GM15510 (cell line): ENCODE measurements around the gene PCNX2.

Experiments
- POLR2A ChIP-seq: IDR thresholded peaks from 3 replicates; pipeline ENCODE4 v1.6.1; 2011; ENCODE audit warnings: borderline replicate concordance; ENCODE audit not compliant: insufficient read length; ENCODE audit errors: extremely low read depth

PCNX2 gene

GRCh38 chr1:233102341-233102740 lies 193.2 kb downstream of the PCNX2 start:
- TF ChIP-seq POLR2A = no peak

DNA sequence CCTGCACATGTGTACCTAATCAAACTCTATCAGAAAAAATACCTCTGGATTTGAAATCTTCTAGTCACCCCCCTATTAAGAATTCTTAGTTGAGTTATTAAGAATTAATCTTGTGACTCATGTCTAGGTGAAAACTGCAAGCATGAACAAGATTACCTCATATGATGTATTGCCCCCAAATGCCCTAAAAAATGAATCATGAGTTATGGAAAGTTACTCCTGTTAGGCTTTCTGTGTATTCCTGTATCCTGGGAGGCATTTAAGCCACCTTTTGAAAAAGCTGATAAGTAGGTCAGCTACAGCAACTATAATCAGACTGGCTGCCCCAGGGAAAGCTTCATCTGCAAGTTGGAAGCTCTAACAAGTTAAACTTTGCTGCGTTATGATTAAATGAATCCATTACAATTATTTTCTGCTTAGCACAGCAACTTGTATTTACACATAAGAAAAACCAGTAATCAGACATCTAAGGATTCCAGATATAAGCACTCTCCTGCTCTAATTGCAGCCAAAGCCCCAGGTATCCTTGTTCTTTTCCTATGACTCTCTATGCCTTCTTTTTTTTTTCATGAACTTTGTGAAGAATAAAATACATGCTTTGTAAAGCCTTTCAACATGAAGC lies 197.5 kb downstream of the PCNX2 start:
- TF ChIP-seq POLR2A = no peak

DNA sequence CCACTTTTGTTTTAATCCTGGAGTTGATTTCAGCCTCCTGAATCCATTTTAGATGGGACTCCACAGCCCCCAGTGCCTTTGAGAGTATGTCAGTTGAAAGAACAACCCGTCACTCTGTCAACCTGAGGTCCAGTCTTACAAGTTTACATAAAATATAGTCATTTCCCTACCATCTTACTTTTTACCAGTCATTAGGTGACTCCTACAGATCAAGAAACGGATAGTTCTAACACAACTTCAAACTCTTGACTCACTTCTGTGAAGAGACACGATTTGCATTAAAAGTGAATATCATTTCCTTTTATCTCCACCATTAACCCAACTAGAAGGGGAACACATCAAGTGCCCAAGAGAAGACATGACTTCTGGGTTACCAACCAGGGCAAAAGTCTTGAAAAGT lies 198.0 kb downstream of the PCNX2 start:
- no peak for TF ChIP-seq POLR2A

- TF ChIP-seq POLR2A = no peak
Observed at GRCh38 chr1:233094691-233095090, 200.8 kb downstream of the PCNX2 start.

DNA sequence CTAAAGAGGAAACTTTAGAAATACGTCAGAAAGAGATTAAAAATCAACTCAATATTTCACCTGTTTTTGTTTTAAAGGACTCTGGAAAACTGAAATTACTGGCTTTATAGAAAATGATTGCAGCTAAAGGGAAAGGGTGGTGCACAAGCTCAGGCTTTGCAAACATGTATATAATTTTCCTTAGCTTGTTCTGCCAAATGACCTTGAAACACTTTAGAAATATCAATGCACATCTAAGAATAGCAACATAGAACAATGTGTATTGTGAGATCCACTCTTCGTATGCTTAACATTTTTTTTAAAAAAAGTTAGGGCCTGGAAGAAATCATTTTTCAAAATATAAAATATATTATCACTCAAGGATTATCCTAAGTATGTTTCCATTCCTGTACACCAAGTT lies 201.3 kb downstream of the PCNX2 start:
- TF ChIP-seq POLR2A = no peak

GRCh38 chr1:233090746-233091494 lies 204.6 kb downstream of the PCNX2 start:
- no peak for TF ChIP-seq POLR2A

GRCh38 chr1:233089251-233089650 lies 206.3 kb downstream of the PCNX2 start:
- no peak for TF ChIP-seq POLR2A

- TF ChIP-seq POLR2A = no peak
Observed at GRCh38 chr1:233088613-233089012, 206.9 kb downstream of the PCNX2 start.

DNA sequence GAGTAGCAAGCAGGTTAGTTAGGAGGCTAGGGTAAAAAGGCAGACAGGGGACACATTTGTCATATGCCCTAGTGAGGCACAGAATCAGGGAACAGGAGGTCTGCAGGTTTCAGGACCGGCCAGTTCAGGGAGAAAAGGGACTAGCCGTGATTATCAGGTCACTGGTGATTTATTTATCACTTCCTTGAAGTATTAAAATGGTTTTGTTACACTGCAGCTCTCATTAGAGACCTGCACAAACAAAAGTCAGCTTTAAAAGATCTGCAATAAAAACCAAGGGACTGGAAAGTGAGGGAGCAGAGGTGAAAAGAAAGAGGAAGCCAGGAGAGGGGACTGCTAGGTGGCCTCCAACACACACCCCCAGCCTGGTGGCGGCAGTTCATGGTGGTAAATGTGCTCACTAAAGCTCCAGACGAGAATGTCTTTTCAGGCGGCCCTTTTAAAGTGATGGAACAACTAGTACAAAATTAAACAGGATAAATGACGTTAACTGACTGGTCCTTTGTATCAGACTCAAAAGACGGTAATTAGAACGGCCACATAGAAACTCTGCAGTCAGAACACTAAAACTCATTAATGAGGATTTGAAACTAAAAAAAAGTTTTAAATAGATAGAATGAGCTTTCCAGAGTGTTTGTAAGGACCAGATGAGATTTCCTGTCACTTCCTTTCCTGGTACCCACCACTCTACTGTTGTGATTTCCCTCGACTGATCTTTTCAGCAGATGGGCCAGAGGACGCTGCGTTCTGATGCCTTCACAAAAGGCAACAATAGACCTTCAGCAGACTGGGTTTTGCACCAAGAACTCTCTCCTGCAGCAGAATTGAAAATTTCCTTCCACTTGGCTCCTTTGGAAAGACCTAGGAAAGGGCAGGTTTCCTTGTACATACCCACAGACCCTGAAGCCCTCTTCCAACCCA lies 208.3 kb downstream of the PCNX2 start:
- TF ChIP-seq POLR2A = no peak

GRCh38 chr1:233085566-233085965 lies 210.0 kb downstream of the PCNX2 start:
- no peak for TF ChIP-seq POLR2A

GRCh38 chr1:233082778-233083550 lies 212.6 kb downstream of the PCNX2 start:
- no peak for TF ChIP-seq POLR2A

DNA sequence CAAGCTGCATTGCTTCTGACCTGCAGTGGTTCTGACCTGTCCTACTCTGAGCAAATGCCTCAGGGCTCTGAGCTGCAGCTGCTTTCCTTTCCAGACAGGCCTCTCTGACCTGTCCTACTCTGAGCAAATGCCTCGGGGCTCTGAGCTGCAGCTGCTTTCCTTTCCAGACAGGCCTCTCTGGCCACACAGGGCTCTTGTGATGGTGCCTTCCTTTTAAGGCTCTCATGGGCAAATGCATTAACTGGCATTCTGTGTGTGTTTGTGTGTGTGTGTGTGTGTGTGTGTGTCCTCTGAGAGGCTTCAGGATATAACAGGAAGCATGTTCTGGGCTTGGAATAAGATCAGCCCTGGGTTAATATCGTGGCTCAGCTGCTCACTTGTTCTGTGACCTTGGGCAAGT lies 213.8 kb downstream of the PCNX2 start:
- TF ChIP-seq POLR2A = no peak

- TF ChIP-seq POLR2A = no peak
Observed at GRCh38 chr1:233080286-233080685, 215.2 kb downstream of the PCNX2 start.

DNA sequence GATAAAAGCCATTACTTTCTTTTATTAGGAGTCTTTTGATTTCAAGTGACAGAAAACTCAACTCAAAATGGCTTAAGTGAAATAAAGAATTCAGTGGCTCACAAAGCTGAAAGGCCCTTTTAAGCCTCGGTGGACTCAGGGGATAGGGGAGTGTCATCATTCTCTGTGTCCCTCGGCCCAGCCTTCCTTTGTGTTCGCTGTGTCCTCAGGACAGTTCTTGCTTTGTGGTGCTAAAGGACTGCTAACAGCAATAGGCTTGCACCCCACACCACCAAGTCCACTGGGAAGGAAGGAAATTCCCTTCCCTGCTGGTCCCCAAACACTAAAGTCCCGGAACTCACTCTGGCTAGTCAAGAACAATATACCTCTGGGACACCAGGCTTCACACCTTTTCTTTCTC lies 216.0 kb downstream of the PCNX2 start:
- no peak for TF ChIP-seq POLR2A
